Progenitor cell of endocrine pancreas (in vitro differentiated cells): ENCODE data around the gene SMARCA2. TPM values are rescaled to one million over a fixed set of nuclear protein-coding genes. Genes with fewer than 3 reads are reported as not detected.

Source experiments
- DNase-seq: peaks from one replicate; pipeline ENCODE4 v3.0.0; 2021; ENCODE audit warnings: low spot score; ENCODE audit not compliant: unreplicated experiment
- H3K27ac Mint-ChIP-seq: 2 replicates; pipeline ENCODE4 v1.8.0; 2021; ENCODE audit warnings: mild to moderate bottlenecking, moderate library complexity, mixed read lengths
- H3K27me3 Mint-ChIP-seq: 2 replicates; pipeline ENCODE4 v1.8.0; 2021; ENCODE audit warnings: mixed read lengths
- H3K36me3 Mint-ChIP-seq: 2 replicates; pipeline ENCODE4 v1.8.0; 2022; ENCODE audit warnings: mixed read lengths; ENCODE audit not compliant: insufficient read depth
- H3K4me1 Mint-ChIP-seq: 2 replicates; pipeline ENCODE4 v1.8.0; 2021; ENCODE audit warnings: low read depth, mixed read lengths
- H3K4me3 Mint-ChIP-seq: 2 replicates; pipeline ENCODE4 v1.8.0; 2021; ENCODE audit warnings: low read depth, mild to moderate bottlenecking, moderate library complexity, mixed read lengths
- H3K9me3 Mint-ChIP-seq: 2 replicates; pipeline ENCODE4 v1.8.0; 2021; ENCODE audit warnings: low read depth, mixed read lengths
- total RNA-seq: library from RNA; stranded (reverse); gene quantifications from 2 replicates; pipeline ENCODE4 v1.2.1, GENCODE V29; 2021
- TF ChIP-seq, protein P1 (sequence below): fragments of 200-600 bp; sonication (generic); IDR thresholded peaks from one replicate; pipeline ENCODE4 v1.5.0; 2021; ENCODE audit warnings: antibody characterized with exemption, mild to moderate bottlenecking; ENCODE audit not compliant: unreplicated experiment

SMARCA2 gene
- total RNA-seq, 1 donor from 2014 or later: 55.8 TPM

DNA sequence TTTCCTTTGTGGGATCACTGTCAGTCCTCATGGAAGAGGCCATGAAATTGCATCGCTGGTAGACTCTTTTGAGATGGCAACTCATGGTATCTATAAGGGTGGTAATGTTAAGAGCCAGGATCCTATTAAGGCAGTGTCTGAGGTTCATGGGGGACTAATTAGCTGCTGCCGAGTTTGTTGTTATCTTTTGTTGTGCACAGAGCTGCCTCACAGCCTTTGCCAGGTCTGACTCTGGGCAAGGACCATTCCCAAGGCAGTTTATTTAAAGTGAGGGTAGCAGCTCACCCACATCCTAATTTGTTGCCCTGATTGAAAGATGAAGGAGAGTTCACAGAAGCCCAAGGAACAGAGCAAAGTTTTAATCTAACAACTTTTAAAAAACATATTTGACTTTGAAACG is 7.9 kb downstream of the SMARCA2 start:
- Mint-ChIP-seq H3K27me3 (no peaks in the 10 kb centered on the region), H3K4me3 (no peak overlapping the region), H3K27ac (no peak overlapping the region), H3K9me3 (no peaks in the 10 kb centered on the region), H3K4me1 (peaks cover 39% of the 10 kb centered on the region), H3K36me3 (no peaks in the 10 kb centered on the region)
- no peak for DNase-seq
- TF ChIP-seq, protein P1, sequence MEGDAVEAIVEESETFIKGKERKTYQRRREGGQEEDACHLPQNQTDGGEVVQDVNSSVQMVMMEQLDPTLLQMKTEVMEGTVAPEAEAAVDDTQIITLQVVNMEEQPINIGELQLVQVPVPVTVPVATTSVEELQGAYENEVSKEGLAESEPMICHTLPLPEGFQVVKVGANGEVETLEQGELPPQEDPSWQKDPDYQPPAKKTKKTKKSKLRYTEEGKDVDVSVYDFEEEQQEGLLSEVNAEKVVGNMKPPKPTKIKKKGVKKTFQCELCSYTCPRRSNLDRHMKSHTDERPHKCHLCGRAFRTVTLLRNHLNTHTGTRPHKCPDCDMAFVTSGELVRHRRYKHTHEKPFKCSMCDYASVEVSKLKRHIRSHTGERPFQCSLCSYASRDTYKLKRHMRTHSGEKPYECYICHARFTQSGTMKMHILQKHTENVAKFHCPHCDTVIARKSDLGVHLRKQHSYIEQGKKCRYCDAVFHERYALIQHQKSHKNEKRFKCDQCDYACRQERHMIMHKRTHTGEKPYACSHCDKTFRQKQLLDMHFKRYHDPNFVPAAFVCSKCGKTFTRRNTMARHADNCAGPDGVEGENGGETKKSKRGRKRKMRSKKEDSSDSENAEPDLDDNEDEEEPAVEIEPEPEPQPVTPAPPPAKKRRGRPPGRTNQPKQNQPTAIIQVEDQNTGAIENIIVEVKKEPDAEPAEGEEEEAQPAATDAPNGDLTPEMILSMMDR: no peak

DNA sequence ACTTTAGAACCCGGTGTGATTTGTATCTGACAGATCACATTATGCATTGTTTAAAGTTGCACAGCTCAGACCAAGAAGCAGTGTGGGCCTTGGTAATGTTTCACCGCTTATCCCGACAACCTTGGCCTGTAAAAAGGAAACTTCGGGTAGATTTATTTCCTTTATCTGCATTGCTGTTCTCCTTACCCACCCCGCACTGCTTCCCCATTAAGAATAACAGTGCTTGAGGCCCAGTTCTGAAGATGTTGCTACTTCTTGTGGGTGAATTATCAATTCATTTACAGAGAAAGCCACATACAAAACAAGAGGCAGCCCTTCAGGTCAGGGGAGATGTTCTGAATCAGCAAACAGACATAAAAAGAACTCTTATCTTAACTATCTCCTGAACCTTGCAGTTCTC is 8.4 kb downstream of the SMARCA2 start:
- TF ChIP-seq, protein P1: no peak
- Mint-ChIP-seq H3K27ac (no peak overlapping the region), H3K9me3 (no peaks in the 10 kb centered on the region), H3K27me3 (no peaks in the 10 kb centered on the region), H3K4me3 (no peak overlapping the region), H3K4me1 (peaks cover 34% of the 10 kb centered on the region), H3K36me3 (no peaks in the 10 kb centered on the region)
- DNase-seq: no peak

DNA sequence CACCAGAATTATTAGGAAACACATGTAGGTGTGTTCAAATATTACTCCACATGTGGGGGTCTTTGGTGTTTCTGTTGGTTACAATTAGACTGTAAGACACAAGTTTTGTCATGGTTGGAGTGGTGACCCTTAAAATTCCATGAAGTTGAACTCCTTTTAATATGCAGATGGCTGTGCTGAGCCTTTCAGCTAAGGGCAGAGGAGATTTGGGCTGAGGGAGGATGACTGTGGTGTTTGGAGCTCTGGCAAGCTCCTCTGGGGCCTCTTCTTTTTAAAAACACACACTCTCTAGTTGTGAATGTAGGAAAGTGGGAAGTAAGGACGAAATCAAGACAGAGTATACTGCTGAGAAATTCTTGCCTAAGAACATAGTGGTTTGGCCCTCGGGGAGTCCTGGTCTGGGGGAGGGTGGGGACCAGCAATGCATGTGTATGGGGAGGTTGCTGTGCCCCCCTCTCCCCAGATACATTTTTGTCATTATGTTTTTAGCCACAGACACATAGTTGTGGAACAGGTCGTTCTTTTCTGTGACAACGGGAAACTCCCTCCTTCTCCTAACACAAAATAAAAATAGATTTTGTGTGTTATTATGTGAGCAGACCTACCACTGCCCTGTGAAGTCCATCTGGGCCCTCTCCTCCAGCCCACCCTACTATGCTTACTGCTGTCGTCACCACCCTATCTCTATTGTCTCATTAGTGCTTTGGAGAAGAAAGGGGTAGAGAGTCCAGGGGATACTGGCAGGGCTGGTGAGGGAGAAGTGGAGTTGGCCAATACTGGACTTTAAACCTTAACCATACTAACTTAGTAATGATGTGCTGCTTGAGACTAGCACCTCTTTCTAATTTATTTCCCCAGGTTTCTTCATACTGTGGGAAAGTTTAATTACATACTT is 10.0 kb downstream of the SMARCA2 start:
- H3K27me3 Mint-ChIP-seq: no peaks in the 10 kb centered on the region

DNA sequence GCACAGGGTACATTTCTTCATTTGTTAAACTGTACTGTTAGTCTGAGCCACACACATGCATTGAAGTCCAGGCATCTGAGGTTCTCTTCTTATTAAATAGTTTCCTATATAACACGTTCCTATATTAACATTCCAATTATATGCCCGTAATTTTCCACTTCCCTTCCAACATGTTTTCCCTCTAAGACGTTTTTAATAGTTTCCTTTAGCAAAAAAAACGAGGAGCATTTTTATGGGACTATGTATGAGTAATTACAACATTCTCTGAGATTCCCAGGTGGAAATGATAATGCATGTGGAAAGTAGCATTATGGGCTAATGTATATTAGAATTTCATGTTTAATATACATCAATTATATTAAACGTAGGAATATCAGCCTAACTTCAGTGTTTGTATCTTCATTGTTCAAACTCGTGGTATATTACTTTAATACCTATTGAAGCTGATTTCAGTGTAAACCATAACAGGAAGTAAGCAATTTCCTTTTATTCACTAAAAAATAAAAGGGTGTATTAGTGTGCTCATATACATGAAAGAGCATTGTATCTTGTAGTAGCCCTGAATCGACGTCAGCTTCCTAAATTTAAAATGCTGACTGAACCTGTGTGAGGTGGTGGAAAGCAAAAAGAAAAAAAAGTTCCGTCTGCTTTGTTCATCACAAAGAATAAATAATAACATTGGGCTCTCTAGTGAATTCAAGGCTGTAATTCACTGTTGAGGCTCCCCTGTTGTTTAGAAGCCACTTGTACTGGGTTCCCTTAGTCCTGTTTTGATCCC is 11.3 kb downstream of the SMARCA2 start:
- Mint-ChIP-seq H3K36me3 (peaks cover 2% of the 10 kb centered on the region), H3K27me3 (no peaks in the 10 kb centered on the region), H3K4me3 (no peak overlapping the region), H3K4me1 (peaks cover 27% of the 10 kb centered on the region), H3K9me3 (no peaks in the 10 kb centered on the region), H3K27ac (no peak overlapping the region)
- DNase-seq: no peak
- TF ChIP-seq, protein P1: no peak

More for the DNA sequence above, 10.0 kb downstream of the SMARCA2 start:
- Mint-ChIP-seq H3K9me3 (no peaks in the 10 kb centered on the region), H3K36me3 (peaks cover under 1% of the 10 kb centered on the region), H3K4me1 (peaks cover 27% of the 10 kb centered on the region), H3K4me3 (no peak overlapping the region), H3K27ac (no peak overlapping the region)
- DNase-seq: no peak
- TF ChIP-seq, protein P1: no peak

DNA sequence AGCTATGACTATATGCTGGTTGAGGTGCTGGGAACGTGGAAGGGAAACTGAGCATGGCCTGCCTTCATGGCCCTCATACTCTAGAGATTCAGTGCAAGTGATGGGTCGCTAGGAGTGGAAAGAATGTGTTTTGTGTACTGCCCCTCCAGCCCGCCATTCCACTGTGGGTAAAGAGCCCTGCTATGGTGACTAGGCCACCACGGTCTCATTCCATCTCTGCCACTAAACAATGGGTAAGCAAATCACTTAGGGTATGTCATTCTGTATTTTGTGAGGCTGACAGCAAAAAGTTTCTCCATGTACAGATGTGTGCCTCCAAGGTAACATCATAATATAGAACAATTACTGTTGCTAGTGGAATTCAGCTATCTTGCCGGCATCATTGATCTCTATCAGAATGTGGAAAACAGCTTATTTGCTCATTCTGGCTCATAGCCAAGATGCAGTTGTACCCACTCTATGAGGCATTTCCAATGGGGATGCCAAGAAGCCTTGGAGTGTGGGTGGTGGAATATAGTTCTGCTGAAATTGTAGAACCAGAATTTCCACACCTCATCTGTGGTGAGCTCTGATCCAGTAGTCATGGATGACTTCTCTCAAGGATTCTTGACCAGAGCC is 12.5 kb downstream of the SMARCA2 start:
- Mint-ChIP-seq H3K4me1 (peaks cover 17% of the 10 kb centered on the region), H3K27me3 (no peaks in the 10 kb centered on the region), H3K9me3 (no peaks in the 10 kb centered on the region), H3K27ac (no peak overlapping the region), H3K36me3 (peaks cover 2% of the 10 kb centered on the region), H3K4me3 (no peak overlapping the region)
- DNase-seq: no peak
- TF ChIP-seq, protein P1: no peak
